ENCODE results near the gene SMTNL1.

SMTNL1 gene

GRCh38 chr11:57504511-57504910, 32.9 kb upstream of the SMTNL1 start:
- no peaks in the 10 kb centered on the region for H3K27me3 ChIP-seq (ENCODE audit: insufficient read depth, low read length, poor library complexity)
- no peaks in the 10 kb centered on the region for H3K79me1 ChIP-seq (ENCODE audit: low read length)
- H2BK15ac ChIP-seq (replicated peaks; ENCODE audit: low read depth): no peak overlapping the region
- no peak overlapping the region for H2BK120ac ChIP-seq (ENCODE audit: low read depth, low read length)
- H3K36me3 ChIP-seq (ENCODE audit: control insufficient read depth, insufficient read depth, low read length): no peaks in the 10 kb centered on the region
- H3K18ac ChIP-seq (ENCODE audit: low read length): no peak overlapping the region
- no peak overlapping the region for H3K4me3 ChIP-seq (ENCODE audit: low read length)
- H2AK5ac ChIP-seq (ENCODE audit: low read length): no peak overlapping the region
- H4K8ac ChIP-seq (ENCODE audit: low read depth, low read length): no peak overlapping the region
- H3K23ac ChIP-seq (ENCODE audit: low read length): no peak overlapping the region
- no peak overlapping the region for H3K9ac ChIP-seq (ENCODE audit: low read length)
- DNase-seq: no peak
- H3K56ac ChIP-seq (ENCODE audit: low read length): no peak overlapping the region
- no peak overlapping the region for H3K4me2 ChIP-seq (ENCODE audit: low read length)
- H4K5ac ChIP-seq (ENCODE audit: low read length): no peak overlapping the region
- H3K27ac ChIP-seq (ENCODE audit: low read depth, low read length): no peak overlapping the region
- H3K4me1 ChIP-seq (ENCODE audit: control insufficient read depth, low read depth, low read length): peaks cover 6% of the 10 kb centered on the region
- H3K79me2 ChIP-seq (ENCODE audit: control insufficient read depth, insufficient read depth, low read length): no peaks in the 10 kb centered on the region
- no peak overlapping the region for H3K4ac ChIP-seq (ENCODE audit: low read depth, low read length)
- WGBS (ENCODE audit: extremely low coverage, insufficient coverage, low lambda C conversion rate): no CpG with 5 or more reads among the region's 4 CpGs
- no peak overlapping the region for H2BK5ac ChIP-seq (ENCODE audit: low read length)

DNA sequence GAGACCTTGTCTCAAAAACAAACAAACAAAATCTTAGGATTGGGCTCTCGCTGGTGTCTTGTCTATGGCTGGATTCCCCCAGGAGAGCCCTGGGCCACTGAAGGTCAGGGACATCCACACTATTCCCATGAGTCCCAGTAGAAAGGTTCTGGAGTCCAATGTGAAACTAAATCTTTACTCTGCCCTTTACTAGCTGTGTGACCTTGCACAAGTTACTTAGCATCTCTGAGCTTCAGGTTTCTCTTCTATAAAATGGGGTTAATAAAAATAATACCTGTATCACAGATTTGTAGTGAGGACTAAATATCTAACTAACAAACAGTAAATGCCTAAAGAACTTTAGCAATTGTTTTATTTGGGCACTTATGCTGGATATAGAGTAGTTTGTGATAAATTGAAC, 30.9 kb upstream of the SMTNL1 start:
- Histone ChIP-seq H4K5ac (ENCODE audit: low read length) (no peak overlapping the region), H3K27me3 (ENCODE audit: insufficient read depth, low read length, poor library complexity) (no peaks in the 10 kb centered on the region), H3K4ac (ENCODE audit: low read depth, low read length) (no peak overlapping the region), H2BK120ac (ENCODE audit: low read depth, low read length) (no peak overlapping the region), H3K9ac (ENCODE audit: low read length) (no peak overlapping the region), H3K4me2 (ENCODE audit: low read length) (no peak overlapping the region), H4K8ac (ENCODE audit: low read depth, low read length) (no peak overlapping the region), H2BK15ac (replicated peaks; ENCODE audit: low read depth) (no peak overlapping the region), H2AK5ac (ENCODE audit: low read length) (no peak overlapping the region), H3K79me1 (ENCODE audit: low read length) (no peaks in the 10 kb centered on the region), H3K56ac (ENCODE audit: low read length) (no peak overlapping the region), H3K27ac (ENCODE audit: low read depth, low read length) (no peak overlapping the region), H3K4me1 (ENCODE audit: control insufficient read depth, low read depth, low read length) (no peaks in the 10 kb centered on the region), H3K36me3 (ENCODE audit: control insufficient read depth, insufficient read depth, low read length) (no peaks in the 10 kb centered on the region), H2BK5ac (ENCODE audit: low read length) (no peak overlapping the region), H3K4me3 (ENCODE audit: low read length) (no peak overlapping the region), H3K18ac (ENCODE audit: low read length) (no peak overlapping the region), H3K79me2 (ENCODE audit: control insufficient read depth, insufficient read depth, low read length) (no peaks in the 10 kb centered on the region), H3K23ac (ENCODE audit: low read length) (no peak overlapping the region)
- DNase-seq: no peak
- WGBS (ENCODE audit: extremely low coverage, insufficient coverage, low lambda C conversion rate): no CpG with 5 or more reads among the region's 1 CpG

DNA sequence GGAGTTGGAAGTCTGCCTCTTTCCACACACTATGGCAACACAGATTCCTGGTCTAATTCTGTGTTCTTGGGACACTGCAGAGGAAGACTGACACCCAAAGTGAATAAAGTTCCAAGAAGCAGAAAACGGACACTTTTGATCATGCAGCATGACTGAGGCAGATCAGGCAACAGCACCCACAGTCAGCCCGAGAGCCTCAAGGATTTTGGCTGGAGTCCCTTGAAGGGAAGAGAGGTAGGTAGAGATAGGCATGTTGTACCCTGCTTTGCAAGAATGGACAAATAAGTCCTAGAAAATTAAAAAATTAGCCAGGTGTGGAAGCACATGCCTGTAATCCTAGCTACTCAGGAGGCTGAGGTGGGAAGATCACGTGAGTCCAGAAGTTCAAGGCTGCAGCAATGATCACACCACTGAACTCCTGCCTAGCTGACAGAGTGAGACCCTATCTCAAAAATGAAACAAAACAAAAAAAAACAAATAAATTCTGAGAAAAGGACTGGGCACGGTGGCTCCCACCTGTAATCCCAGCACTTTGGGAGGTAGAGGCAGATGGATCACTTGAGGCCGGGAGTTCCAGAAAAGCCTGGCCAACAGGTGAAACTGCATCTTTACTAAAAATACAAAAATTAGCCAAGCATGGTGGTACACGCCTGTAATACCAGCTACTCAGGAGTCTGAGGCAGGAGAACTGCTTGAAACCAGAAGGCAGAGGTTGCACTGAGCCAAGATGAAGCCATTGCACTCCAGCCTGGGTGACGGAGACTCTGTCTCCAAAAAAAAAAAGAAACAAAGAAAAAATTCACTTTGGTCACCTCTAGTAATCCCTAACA, 28.8 kb upstream of the SMTNL1 start:
- Histone ChIP-seq H2BK5ac (ENCODE audit: low read length) (no peak overlapping the region), H3K4ac (ENCODE audit: low read depth, low read length) (no peak overlapping the region), H3K4me3 (ENCODE audit: low read length) (no peak overlapping the region), H3K36me3 (ENCODE audit: control insufficient read depth, insufficient read depth, low read length) (no peaks in the 10 kb centered on the region), H3K79me1 (ENCODE audit: low read length) (peaks cover under 1% of the 10 kb centered on the region), H3K56ac (ENCODE audit: low read length) (no peak overlapping the region), H2BK15ac (replicated peaks; ENCODE audit: low read depth) (no peak overlapping the region), H4K5ac (ENCODE audit: low read length) (no peak overlapping the region), H3K18ac (ENCODE audit: low read length) (no peak overlapping the region), H4K8ac (ENCODE audit: low read depth, low read length) (no peak overlapping the region), H3K79me2 (ENCODE audit: control insufficient read depth, insufficient read depth, low read length) (no peaks in the 10 kb centered on the region), H2AK5ac (ENCODE audit: low read length) (no peak overlapping the region), H3K4me1 (ENCODE audit: control insufficient read depth, low read depth, low read length) (no peaks in the 10 kb centered on the region), H3K27me3 (ENCODE audit: insufficient read depth, low read length, poor library complexity) (no peaks in the 10 kb centered on the region), H3K23ac (ENCODE audit: low read length) (no peak overlapping the region), H3K4me2 (ENCODE audit: low read length) (no peak overlapping the region), H3K27ac (ENCODE audit: low read depth, low read length) (no peak overlapping the region), H3K9ac (ENCODE audit: low read length) (no peak overlapping the region), H2BK120ac (ENCODE audit: low read depth, low read length) (no peak overlapping the region)
- no peak for DNase-seq
- WGBS (ENCODE audit: extremely low coverage, insufficient coverage, low lambda C conversion rate): no CpG with 5 or more reads among the region's 7 CpGs

GRCh38 chr11:57511741-57512430, 25.5 kb upstream of the SMTNL1 start:
- Histone ChIP-seq H3K18ac (ENCODE audit: low read length) (no peak overlapping the region), H3K4ac (ENCODE audit: low read depth, low read length) (no peak overlapping the region), H3K4me1 (ENCODE audit: control insufficient read depth, low read depth, low read length) (no peaks in the 10 kb centered on the region), H4K8ac (ENCODE audit: low read depth, low read length) (no peak overlapping the region), H3K56ac (ENCODE audit: low read length) (no peak overlapping the region), H2BK120ac (ENCODE audit: low read depth, low read length) (no peak overlapping the region), H3K79me2 (ENCODE audit: control insufficient read depth, insufficient read depth, low read length) (no peaks in the 10 kb centered on the region), H2BK15ac (replicated peaks; ENCODE audit: low read depth) (no peak overlapping the region), H3K4me2 (ENCODE audit: low read length) (no peak overlapping the region), H3K9ac (ENCODE audit: low read length) (no peak overlapping the region), H3K27me3 (ENCODE audit: insufficient read depth, low read length, poor library complexity) (no peaks in the 10 kb centered on the region), H3K27ac (ENCODE audit: low read depth, low read length) (no peak overlapping the region), H3K23ac (ENCODE audit: low read length) (no peak overlapping the region), H2BK5ac (ENCODE audit: low read length) (no peak overlapping the region), H4K5ac (ENCODE audit: low read length) (no peak overlapping the region), H3K79me1 (ENCODE audit: low read length) (peaks cover 2% of the 10 kb centered on the region), H2AK5ac (ENCODE audit: low read length) (no peak overlapping the region), H3K36me3 (ENCODE audit: control insufficient read depth, insufficient read depth, low read length) (no peaks in the 10 kb centered on the region), H3K4me3 (ENCODE audit: low read length) (no peak overlapping the region)
- no peak for DNase-seq
- no CpG with 5 or more reads among the region's 6 CpGs for WGBS (ENCODE audit: extremely low coverage, insufficient coverage, low lambda C conversion rate)

GRCh38 chr11:57512646-57513451, 24.5 kb upstream of the SMTNL1 start:
- H3K79me1 ChIP-seq (ENCODE audit: low read length): peaks cover 2% of the 10 kb centered on the region
- H3K4me1 ChIP-seq (ENCODE audit: control insufficient read depth, low read depth, low read length): no peaks in the 10 kb centered on the region
- H3K56ac ChIP-seq (ENCODE audit: low read length): no peak overlapping the region
- no peak overlapping the region for H3K27ac ChIP-seq (ENCODE audit: low read depth, low read length)
- no peak overlapping the region for H4K8ac ChIP-seq (ENCODE audit: low read depth, low read length)
- H3K9ac ChIP-seq (ENCODE audit: low read length): peak overlapping the region; percentile 16
- no peak overlapping the region for H3K23ac ChIP-seq (ENCODE audit: low read length)
- H3K79me2 ChIP-seq (ENCODE audit: control insufficient read depth, insufficient read depth, low read length): no peaks in the 10 kb centered on the region
- no peak overlapping the region for H3K4me3 ChIP-seq (ENCODE audit: low read length)
- DNase-seq: no peak
- H2BK15ac ChIP-seq (replicated peaks; ENCODE audit: low read depth): no peak overlapping the region
- no peaks in the 10 kb centered on the region for H3K36me3 ChIP-seq (ENCODE audit: control insufficient read depth, insufficient read depth, low read length)
- H3K4ac ChIP-seq (ENCODE audit: low read depth, low read length): no peak overlapping the region
- H4K5ac ChIP-seq (ENCODE audit: low read length): no peak overlapping the region
- no peak overlapping the region for H2AK5ac ChIP-seq (ENCODE audit: low read length)
- no peak overlapping the region for H2BK5ac ChIP-seq (ENCODE audit: low read length)
- no peaks in the 10 kb centered on the region for H3K27me3 ChIP-seq (ENCODE audit: insufficient read depth, low read length, poor library complexity)
- no peak overlapping the region for H3K4me2 ChIP-seq (ENCODE audit: low read length)
- no peak overlapping the region for H3K18ac ChIP-seq (ENCODE audit: low read length)
- no peak overlapping the region for H2BK120ac ChIP-seq (ENCODE audit: low read depth, low read length)
- no CpG with 5 or more reads among the region's 12 CpGs for WGBS (ENCODE audit: extremely low coverage, insufficient coverage, low lambda C conversion rate)

Data from mesendoderm (in vitro differentiated cells).